GM18909 (cell line): Measurements from ENCODE around the gene PNMA6E.

ENCODE experiments used
- ATAC-seq: cut with Tn5 transposase; IDR thresholded peaks from one replicate; pipeline ENCODE4 v1.9.1; 2021; ENCODE audit warnings: mild to moderate bottlenecking; ENCODE audit not compliant: unreplicated experiment, poor library complexity

The PNMA6E gene

GRCh38 chrX:153365670-153366069 lies 35.5 kb downstream of the PNMA6E start:
- peak; percentile 47 for ATAC-seq

DNA sequence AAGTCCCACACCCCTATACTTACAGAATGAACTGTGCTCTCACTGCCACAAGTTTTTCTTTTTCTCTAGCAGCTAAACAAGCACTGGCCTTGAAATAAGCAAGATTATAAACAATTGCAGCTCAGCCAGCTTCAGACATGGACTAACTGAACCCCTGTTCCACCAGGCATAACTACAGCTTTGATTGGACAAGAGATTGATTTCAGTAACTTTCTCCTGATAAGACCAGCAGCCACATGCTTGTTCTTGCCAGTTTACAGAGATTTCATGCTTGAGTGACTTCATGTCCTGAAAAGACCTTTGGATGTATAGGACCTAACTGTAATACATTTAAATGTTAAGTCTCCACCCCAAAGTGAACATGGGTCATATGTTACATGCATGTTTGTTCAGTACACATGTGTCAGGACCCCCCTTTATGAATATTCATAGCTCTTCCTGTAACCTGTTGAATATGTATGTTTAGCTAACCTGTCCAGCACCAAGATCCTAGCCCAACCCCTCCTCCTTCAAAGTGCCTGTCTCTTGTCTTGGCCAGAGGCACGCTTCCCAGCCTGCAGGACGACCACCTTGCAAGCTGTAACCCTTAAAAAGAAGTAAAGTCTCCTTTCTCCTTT lies 39.3 kb downstream of the PNMA6E start:
- ATAC-seq: no peak

GRCh38 chrX:153357877-153358276 lies 43.3 kb downstream of the PNMA6E start:
- no peak for ATAC-seq

DNA sequence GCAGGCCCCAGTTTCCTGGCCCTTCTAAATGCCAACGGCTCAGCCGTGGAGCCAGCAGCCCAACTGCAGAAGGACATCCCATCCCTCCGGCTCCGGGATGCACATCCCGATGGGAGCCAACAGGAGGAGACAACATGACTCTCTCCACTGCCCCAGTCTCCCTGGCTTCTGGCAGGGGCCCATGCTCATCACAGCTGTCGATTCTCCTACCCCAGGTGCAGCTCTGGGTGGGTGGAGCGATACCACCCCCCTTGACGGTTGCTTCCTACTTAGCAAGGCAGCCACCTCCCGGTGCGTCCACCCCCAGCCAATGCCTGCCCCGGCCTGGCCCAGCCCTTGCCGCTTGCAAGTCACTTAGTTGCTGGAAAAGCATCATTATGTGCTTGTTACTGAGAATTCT lies 47.7 kb downstream of the PNMA6E start:
- ATAC-seq: no peak

GRCh38 chrX:153352858-153353257 lies 48.3 kb downstream of the PNMA6E start:
- ATAC-seq: no peak

GRCh38 chrX:153351981-153352380 lies 49.2 kb downstream of the PNMA6E start:
- no peak for ATAC-seq

DNA sequence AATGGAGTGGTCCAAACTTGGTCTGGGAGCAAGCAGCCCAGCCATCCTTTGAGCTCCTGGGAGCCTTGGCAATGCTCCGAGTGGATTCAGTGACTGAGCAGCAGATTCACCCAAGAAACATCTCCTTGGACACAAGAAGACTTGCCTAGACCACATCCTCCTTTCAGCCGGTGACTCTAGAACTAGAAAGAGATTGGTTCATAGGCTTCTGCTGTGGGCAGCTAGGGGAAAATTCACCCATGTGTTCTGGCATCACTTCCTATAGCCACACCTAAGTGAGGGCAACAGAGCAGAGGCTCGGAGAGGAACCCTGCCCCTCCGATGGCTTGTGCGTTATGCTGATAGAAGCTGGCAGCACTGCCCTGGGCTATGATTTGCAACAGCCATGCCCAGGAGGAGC lies 51.2 kb downstream of the PNMA6E start:
- no peak for ATAC-seq

DNA sequence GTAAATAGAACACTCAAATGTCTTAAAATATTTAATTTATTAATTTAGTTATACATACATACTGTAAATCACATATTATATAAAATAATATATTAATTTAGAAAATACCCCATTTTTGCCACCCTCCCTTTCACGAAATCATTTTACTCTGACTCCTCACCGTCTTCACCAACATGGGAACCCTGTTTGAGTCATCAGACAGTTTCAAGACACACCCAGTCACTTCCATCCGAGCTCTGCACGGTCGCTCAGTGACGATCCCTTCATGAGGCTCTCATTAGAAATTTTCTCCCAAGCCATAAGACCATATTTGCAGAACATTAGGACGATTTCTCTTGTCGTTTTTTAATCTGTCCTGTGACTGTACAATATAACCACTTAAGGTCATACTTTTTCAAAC lies 52.7 kb downstream of the PNMA6E start:
- no peak for ATAC-seq

DNA sequence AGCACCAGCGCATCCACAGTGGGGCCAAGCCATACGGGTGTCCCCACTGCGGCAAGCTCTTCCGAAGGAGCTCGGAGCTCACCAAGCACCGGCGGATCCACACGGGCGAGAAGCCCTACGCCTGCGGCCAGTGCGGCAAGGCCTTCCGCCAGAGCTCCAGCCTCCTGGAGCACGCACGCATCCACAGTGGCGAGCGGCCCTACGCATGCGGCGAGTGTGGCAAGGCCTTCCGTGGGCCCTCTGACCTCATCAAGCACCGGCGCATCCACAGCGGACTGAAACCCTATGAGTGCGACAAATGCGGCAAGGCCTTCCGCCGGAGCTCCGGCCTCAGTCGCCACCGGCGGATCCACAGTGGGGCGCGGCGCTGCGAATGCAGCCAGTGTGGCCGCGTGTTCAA lies 53.6 kb downstream of the PNMA6E start:
- ATAC-seq: no peak
